HEK293 (cell line): Measurements from ENCODE around the gene TRIP10.

Experiments
- GLIS2 ChIP-seq: fragments of 450-650 bp; formaldehyde crosslinking; IDR thresholded peaks from 2 replicates; pipeline ENCODE4 v1.5.1; 2016; ENCODE audit warnings: missing biosample characterization, missing genetic modification characterization
- HIC1 ChIP-seq: fragments of 450-650 bp; formaldehyde crosslinking; IDR thresholded peaks from 2 replicates; pipeline ENCODE4 v1.5.1; 2016; ENCODE audit warnings: missing biosample characterization, missing genetic modification characterization
- KLF16 ChIP-seq: fragments of 450-650 bp; formaldehyde crosslinking; IDR thresholded peaks from 2 replicates; pipeline ENCODE4 v1.5.1; 2017; ENCODE audit warnings: missing biosample characterization, missing genetic modification characterization
- KLF9 ChIP-seq: fragments of 450-650 bp; formaldehyde crosslinking; IDR thresholded peaks from 2 replicates; pipeline ENCODE4 v1.5.1; 2016; ENCODE audit warnings: missing biosample characterization, missing genetic modification characterization, low read depth
- PRDM10 ChIP-seq: fragments of 450-650 bp; formaldehyde crosslinking; IDR thresholded peaks from 2 replicates; pipeline ENCODE4 v1.5.1; 2016; ENCODE audit warnings: missing biosample characterization, missing genetic modification characterization
- REPIN1 ChIP-seq: fragments of 450-650 bp; formaldehyde crosslinking; IDR thresholded peaks from 2 replicates; pipeline ENCODE4 v1.5.1; 2017; ENCODE audit warnings: missing biosample characterization, missing genetic modification characterization, low read depth
- SP3 ChIP-seq: fragments of 450-650 bp; formaldehyde crosslinking; IDR thresholded peaks from 2 replicates; pipeline ENCODE4 v1.5.1; 2016; ENCODE audit warnings: missing biosample characterization, missing genetic modification characterization
- TCF7L2 ChIP-seq: IDR thresholded peaks from 2 replicates; pipeline ENCODE4 v1.6.1; 2011; ENCODE audit warnings: low read depth, mild to moderate bottlenecking, inconsistent platforms, low read length, moderate library complexity, borderline replicate concordance
- ZBTB10 ChIP-seq: fragments of 450-650 bp; formaldehyde crosslinking; IDR thresholded peaks from 2 replicates; pipeline ENCODE4 v1.5.1; 2016; ENCODE audit warnings: missing biosample characterization, missing genetic modification characterization
- ZBTB11 ChIP-seq: fragments of 450-650 bp; formaldehyde crosslinking; conservative IDR thresholded peaks from 2 replicates; pipeline ENCODE4 v1.5.1; 2016; ENCODE audit warnings: low read depth, missing biosample characterization, missing genetic modification characterization
- ZBTB21 ChIP-seq: fragments of 450-650 bp; formaldehyde crosslinking; IDR thresholded peaks from 2 replicates; pipeline ENCODE4 v1.5.1; 2017; ENCODE audit warnings: missing biosample characterization, missing genetic modification characterization
- ZFP41 ChIP-seq: fragments of 450-650 bp; formaldehyde crosslinking; IDR thresholded peaks from 2 replicates; pipeline ENCODE4 v1.5.1; 2016; ENCODE audit warnings: missing biosample characterization, missing genetic modification characterization, borderline replicate concordance
- ZNF2 ChIP-seq: fragments of 450-650 bp; formaldehyde crosslinking; IDR thresholded peaks from 2 replicates; pipeline ENCODE4 v1.5.1; 2016; ENCODE audit warnings: missing biosample characterization, missing genetic modification characterization
- ZNF214 ChIP-seq: fragments of 450-650 bp; formaldehyde crosslinking; IDR thresholded peaks from 2 replicates; pipeline ENCODE4 v1.5.1; 2017; ENCODE audit warnings: missing biosample characterization, mild to moderate bottlenecking, missing genetic modification characterization, borderline replicate concordance
- ZNF223 ChIP-seq: fragments of 450-650 bp; formaldehyde crosslinking; IDR thresholded peaks from 2 replicates; pipeline ENCODE4 v1.5.1; 2016; ENCODE audit warnings: missing biosample characterization, missing genetic modification characterization
- ZNF398 ChIP-seq: fragments of 450-650 bp; formaldehyde crosslinking; IDR thresholded peaks from 2 replicates; pipeline ENCODE4 v1.5.1; 2017; ENCODE audit warnings: missing biosample characterization, missing genetic modification characterization
- ZNF423 ChIP-seq: fragments of 450-650 bp; formaldehyde crosslinking; IDR thresholded peaks from 2 replicates; pipeline ENCODE4 v1.5.1; 2016; ENCODE audit warnings: missing biosample characterization, missing genetic modification characterization
- ZSCAN4 ChIP-seq: fragments of 450-650 bp; formaldehyde crosslinking; IDR thresholded peaks from 2 replicates; pipeline ENCODE4 v1.5.1; 2017; ENCODE audit warnings: missing biosample characterization, missing genetic modification characterization

TRIP10 gene

GRCh38 chr19:6767357-6768235 is 28.1 kb downstream of the TRIP10 start, which contains the start of gene SH2D3A (continued):
- TF ChIP-seq ZNF223 (tag by site-specific recombination), result no peak
- TF ChIP-seq TCF7L2, result no peak
- no peak for TF ChIP-seq REPIN1
- TF ChIP-seq ZNF423 (tag by site-specific recombination), result peak; percentile 76
- TF ChIP-seq GLIS2 (tag by site-specific recombination), result peak; percentile 63
- TF ChIP-seq HIC1 (tag by site-specific recombination), result 0 out of 2 replicates have a peak, but pooled peaks have one; percentile 18
- peak; percentile 42 for TF ChIP-seq ZNF398 (tag by site-specific recombination)
- TF ChIP-seq SP3 (tag by site-specific recombination), result peak; percentile 100
- TF ChIP-seq KLF16 (tag by site-specific recombination), result peak; percentile 91
- 0 out of 2 replicates have a peak, but pooled peaks have one; percentile 44 for TF ChIP-seq ZBTB10
- no peak for TF ChIP-seq ZFP41
- no peak for TF ChIP-seq ZNF214
- TF ChIP-seq ZBTB11 (tag by site-specific recombination), result no peak; the same call in 1 of the 2 replicates
- TF ChIP-seq ZBTB21 (tag by site-specific recombination), result peak; percentile 55
- TF ChIP-seq ZSCAN4, result no peak
- peak; percentile 99 for TF ChIP-seq KLF9 (tag by site-specific recombination)
- no peak for TF ChIP-seq ZNF2 (tag by site-specific recombination)
- peak; percentile 73 for TF ChIP-seq PRDM10 (tag by site-specific recombination)
